ENCODE data around the gene HMCN2. TPM values are rescaled to one million over a fixed set of nuclear protein-coding genes. Genes with fewer than 3 reads are reported as not detected.

Gene HMCN2
- total and polyA plus RNA-seq, 2 of the 4 experiments (the other 2 are of a cell fraction) = 0.02 TPM; not detected in 1

DNA sequence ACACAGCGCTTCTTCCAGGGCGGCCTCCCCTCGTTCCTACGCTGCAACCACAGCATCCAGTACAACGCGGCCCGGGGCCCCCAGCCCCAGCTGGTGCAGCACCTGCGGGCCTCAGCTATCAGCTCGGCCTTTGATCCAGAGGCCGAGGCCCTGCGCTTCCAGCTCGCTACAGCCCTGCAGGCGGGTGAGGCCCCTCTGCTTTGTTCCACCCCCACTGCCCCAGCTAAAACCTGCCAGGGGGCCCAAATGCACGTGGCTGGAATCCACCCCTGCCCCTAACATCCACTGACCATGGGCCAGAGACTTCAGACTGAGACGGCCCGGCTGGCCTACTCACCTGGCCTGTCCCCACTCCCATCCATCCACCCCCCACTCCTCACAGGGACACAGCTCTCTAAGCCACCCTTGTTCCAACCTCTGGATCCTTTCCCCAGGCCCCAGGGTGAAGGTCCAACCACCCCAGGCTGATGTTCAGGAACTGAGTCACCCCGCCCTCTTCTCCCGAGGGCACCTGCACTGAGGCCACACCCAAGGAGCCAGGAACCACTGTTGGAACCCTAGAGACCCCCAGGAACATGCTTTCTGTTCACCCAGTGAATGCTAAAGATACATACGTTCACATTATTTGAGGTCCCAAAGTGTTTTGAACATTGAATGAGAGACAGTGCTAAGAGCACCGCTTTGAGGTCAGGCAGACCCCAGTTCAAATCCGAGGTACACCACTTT, 160.3 kb downstream of the HMCN2 start:
- no peak for ATAC-seq (ENCODE audit: low read depth)
- H2AK5ac ChIP-seq (ENCODE audit: low read depth, low read length) = peak overlapping the region; percentile 12; the same call in 1 of the 2 replicates
- H2BK5ac ChIP-seq (ENCODE audit: low read depth, low read length, poor library complexity, severe bottlenecking) = no peak overlapping the region
- no peak for DNase-seq
- H4K5ac ChIP-seq (ENCODE audit: low read depth, low read length) = no peak overlapping the region
- CTCF ChIA-PET = no interaction called here
- H3K27me3 ChIP-seq (ENCODE audit: control insufficient read depth, insufficient read depth, low read length) = peaks cover 4% of the 10 kb centered on the region
- no peak overlapping the region for H2BK15ac ChIP-seq (ENCODE audit: low read depth, low read length)
- H3K36me3 ChIP-seq (ENCODE audit: control insufficient read depth, insufficient read depth, low read length) = no peaks in the 10 kb centered on the region
- BruUV-seq (replicated peaks) = no TSS peak
- H3K4me2 ChIP-seq (ENCODE audit: low read depth, low read length) = no peak overlapping the region
- POLR2A ChIA-PET (ENCODE audit: unreplicated experiment) = no interaction called here
- H3K4ac ChIP-seq (ENCODE audit: low read depth, low read length) = no peak overlapping the region
- no peak overlapping the region for H4K91ac ChIP-seq (ENCODE audit: insufficient read depth, low read depth, low read length)
- 79% methylated on average over 12 of the region's 21 CpGs; no CpG with 5 or more reads in 1 of the 2 experiments for WGBS, 2 experiments (ENCODE audit: extremely low coverage in 2 of 2, insufficient read length in 1 of 2)
- H3K18ac ChIP-seq (ENCODE audit: low read depth, low read length) = no peak overlapping the region
- H4K20me1 ChIP-seq (ENCODE audit: insufficient read depth, low read length) = no peaks in the 10 kb centered on the region
- no peak overlapping the region for H4K8ac ChIP-seq (ENCODE audit: low read depth in 2 of 2, low read length in 2 of 2)
- H3K23ac ChIP-seq (ENCODE audit: low read depth, low read length) = no peak overlapping the region
- no peak overlapping the region for H3K14ac ChIP-seq (replicated peaks; ENCODE audit: low read depth, low read length)
- no peak overlapping the region for H2BK20ac ChIP-seq (ENCODE audit: low read depth, low read length)
- H3K79me1 ChIP-seq (ENCODE audit: low read depth in 1 of 2, low read length in 2 of 2) = no peaks in the 10 kb centered on the region
- in situ Hi-C loops (cut with MboI; ENCODE audit: low sequenced_read_pairs) (no loop called here), dilution Hi-C loops (cut with HindIII; ENCODE audit: low sequenced_read_pairs, unreplicated experiment) (no loop called here), intact Hi-C loops (cut with micrococcal nuclease) (no loop called here)
- peaks cover 15% of the 10 kb centered on the region for H3K4me1 ChIP-seq (ENCODE audit: control insufficient read depth, insufficient read depth, low read length)
- H3K9ac ChIP-seq (ENCODE audit: low read depth, low read length) = no peak overlapping the region
- TF ChIP-seq RCOR1 (IDR thresholded peaks at IDR 0.05; ENCODE audit: insufficient replicate concordance, low read length) (no peak), RFX5 (IDR thresholded peaks at IDR 0.05; ENCODE audit: low read depth, low read length) (no peak), POLR2A (IDR thresholded peaks at IDR 0.05; ENCODE audit: low read depth, low read length) (no peak), SMC3 (IDR thresholded peaks at IDR 0.05; ENCODE audit: low read depth, low read length) (no peak), USF2 (IDR thresholded peaks at IDR 0.05; ENCODE audit: low read depth, low read length) (no peak), CHD1 (IDR thresholded peaks at IDR 0.05; ENCODE audit: low read depth, low read length) (no peak), MAZ (IDR thresholded peaks at IDR 0.05; ENCODE audit: borderline replicate concordance, low read depth, low read length) (no peak), MAFK (IDR thresholded peaks at IDR 0.05; ENCODE audit: low read depth, low read length) (no peak)
- H2AK9ac ChIP-seq (replicated peaks; ENCODE audit: low read depth, low read length, poor library complexity) = no peak overlapping the region
- no peak overlapping the region for H3K27ac ChIP-seq (ENCODE audit: insufficient read depth, low read length)
- H3K9me3 ChIP-seq (ENCODE audit: control insufficient read depth, insufficient read depth, low read length) = no peaks in the 10 kb centered on the region
- H2BK120ac ChIP-seq (ENCODE audit: low read depth, low read length) = no peak overlapping the region
- no peak overlapping the region for H3K4me3 ChIP-seq (ENCODE audit: insufficient read depth, low read depth, low read length)
- H2AFZ ChIP-seq (replicated peaks; ENCODE audit: low read length, poor library complexity) = no peak overlapping the region
- H3K9me1 ChIP-seq (ENCODE audit: insufficient read depth, low read length) = no peaks in the 10 kb centered on the region
- no peak overlapping the region for H3K56ac ChIP-seq (ENCODE audit: extremely low read depth, insufficient read depth, low read length)
